Brain microvascular endothelial cell (primary cell): Measurements from ENCODE around the gene ARHGAP5.
"Not testable (repeated sequence)": the region's sequence is repeated elsewhere in the genome, so short reads cannot be mapped to it uniquely, and the experiment has no call there.

Source experiments
- DNase-seq: peaks from one replicate; pipeline ENCODE4 v3.0.0-alpha.2; 2020
- H3K27ac ChIP-seq: fragments of 250-450 bp; sonication (Bioruptor Pico); 2 replicates; pipeline ENCODE4 v1.5.1; 2020; ENCODE audit warnings: mild to moderate bottlenecking, moderate library complexity
- H3K27me3 ChIP-seq: fragments of 250-450 bp; sonication (Bioruptor Pico); replicated peaks from 2 replicates; pipeline ENCODE4 v1.5.1; 2020; ENCODE audit warnings: mild to moderate bottlenecking
- H3K36me3 ChIP-seq: fragments of 250-450 bp; sonication (Bioruptor Pico); replicated peaks from 2 replicates; pipeline ENCODE4 v1.5.1; 2020; ENCODE audit warnings: mild to moderate bottlenecking
- H3K4me3 ChIP-seq: 2 replicates; pipeline ENCODE4 v1.5.1; 2011; ENCODE audit warnings: low read depth, mild to moderate bottlenecking, control low read depth, low read length, moderate library complexity
- CTCF ChIP-seq: IDR thresholded peaks from 2 replicates; pipeline ENCODE4 v1.5.1; 2011; ENCODE audit warnings: low read depth, mild to moderate bottlenecking, moderate library complexity, low read length, control low read depth, inconsistent platforms; ENCODE audit errors: missing control alignments
- in situ Hi-C: cut with HindIII; loops from 2 replicates; pipeline ENCODE4 v1.10.0; 2017; ENCODE audit warnings: low sequenced_read_pairs, low pct_ligation_motif_present

ARHGAP5 gene

GRCh38 chr14:32128703-32129102 lies 51.6 kb downstream of the ARHGAP5 start:
- Histone ChIP-seq H3K4me3 (no peak overlapping the region), H3K27ac (no peak overlapping the region), H3K36me3 (no peaks in the 10 kb centered on the region), H3K27me3 (no peaks in the 10 kb centered on the region)
- in situ Hi-C loops, result no loop called here
- TF ChIP-seq CTCF, result no peak
- DNase-seq, result no peak

GRCh38 chr14:32129124-32129523 lies 52.0 kb downstream of the ARHGAP5 start:
- no peak for DNase-seq
- Histone ChIP-seq H3K27ac (no peak overlapping the region), H3K4me3 (no peak overlapping the region), H3K27me3 (no peaks in the 10 kb centered on the region), H3K36me3 (no peaks in the 10 kb centered on the region)
- in situ Hi-C loops, result no loop called here
- TF ChIP-seq CTCF, result no peak

- H3K27me3 ChIP-seq, DNase-seq, H3K36me3 ChIP-seq, H3K27ac ChIP-seq, in situ Hi-C loops, H3K4me3 ChIP-seq: not testable (repeated sequence)
Observed at GRCh38 chr14:32131689-32132088, 54.6 kb downstream of the ARHGAP5 start.

- in situ Hi-C loops, result no loop called here
- peak; percentile 29 for DNase-seq
- no peak for TF ChIP-seq CTCF
- Histone ChIP-seq H3K27ac (no peak overlapping the region), H3K36me3 (no peaks in the 10 kb centered on the region), H3K27me3 (no peaks in the 10 kb centered on the region), H3K4me3 (no peak overlapping the region)
Observed at GRCh38 chr14:32134448-32135097, 57.5 kb downstream of the ARHGAP5 start.

GRCh38 chr14:32136027-32136825 lies 59.1 kb downstream of the ARHGAP5 start:
- H3K36me3 ChIP-seq, result no peaks in the 10 kb centered on the region

More at GRCh38 chr14:32136027-32136825, 59.1 kb downstream of the ARHGAP5 start:
- no peak overlapping the region for H3K4me3 ChIP-seq
- no peak for TF ChIP-seq CTCF
- no peak overlapping the region for H3K27ac ChIP-seq
- in situ Hi-C loops, result no loop called here
- DNase-seq, result no peak
- no peaks in the 10 kb centered on the region for H3K27me3 ChIP-seq
